ENCODE results near the gene TARP.

Gene TARP

GRCh38 chr7:38296059-38296857, 22.8 kb upstream of the TARP start:
- TF ChIP-seq NFIC (IDR thresholded peaks at IDR 0.05) (no peak), USF1 (IDR thresholded peaks at IDR 0.05) (no peak), CEBPB (IDR thresholded peaks at IDR 0.05) (no peak), TCF12 (IDR thresholded peaks at IDR 0.05; ENCODE audit: low read depth) (no peak), CREB1 (IDR thresholded peaks at IDR 0.05; ENCODE audit: low read depth) (no peak), RAD21 (IDR thresholded peaks at IDR 0.05; ENCODE audit: low read depth) (no peak), EGR1 (IDR thresholded peaks at IDR 0.05) (no peak), ZBTB7A (IDR thresholded peaks at IDR 0.05; ENCODE audit: low read depth) (no peak), EP300 (IDR thresholded peaks at IDR 0.05; ENCODE audit: borderline replicate concordance) (no peak), TAF1 (IDR thresholded peaks at IDR 0.05; ENCODE audit: low read depth) (no peak), FOXM1 (IDR thresholded peaks at IDR 0.05; ENCODE audit: borderline replicate concordance, low read depth) (no peak), REST (IDR thresholded peaks at IDR 0.05; ENCODE audit: low read depth) (no peak), YY1 (IDR thresholded peaks at IDR 0.05; ENCODE audit: low read depth) (no peak)

- TF ChIP-seq ZBTB7A (IDR thresholded peaks at IDR 0.05; ENCODE audit: low read depth) (no peak), RAD21 (IDR thresholded peaks at IDR 0.05; ENCODE audit: low read depth) (no peak), MAX (IDR thresholded peaks at IDR 0.05) (no peak), CEBPB (IDR thresholded peaks at IDR 0.05) (no peak), YY1 (IDR thresholded peaks at IDR 0.05; ENCODE audit: low read depth) (no peak), EP300 (IDR thresholded peaks at IDR 0.05; ENCODE audit: borderline replicate concordance) (no peak), TAF1 (IDR thresholded peaks at IDR 0.05; ENCODE audit: low read depth) (no peak), TEAD4 (IDR thresholded peaks at IDR 0.05) (no peak), NFIC (IDR thresholded peaks at IDR 0.05) (no peak), EGR1 (IDR thresholded peaks at IDR 0.05) (no peak), FOXM1 (IDR thresholded peaks at IDR 0.05; ENCODE audit: borderline replicate concordance, low read depth) (no peak), TCF12 (IDR thresholded peaks at IDR 0.05; ENCODE audit: low read depth) (no peak), USF1 (IDR thresholded peaks at IDR 0.05) (no peak), CREB1 (IDR thresholded peaks at IDR 0.05; ENCODE audit: low read depth) (no peak), REST (IDR thresholded peaks at IDR 0.05; ENCODE audit: low read depth) (no peak)
Measured at GRCh38 chr7:38294926-38295325, 21.5 kb upstream of the TARP start.

- TF ChIP-seq CREB1 (IDR thresholded peaks at IDR 0.05; ENCODE audit: low read depth) (no peak), MAX (IDR thresholded peaks at IDR 0.05) (no peak), REST (IDR thresholded peaks at IDR 0.05; ENCODE audit: low read depth) (no peak), NFIC (IDR thresholded peaks at IDR 0.05) (no peak), YY1 (IDR thresholded peaks at IDR 0.05; ENCODE audit: low read depth) (no peak), CEBPB (IDR thresholded peaks at IDR 0.05) (no peak), TCF12 (IDR thresholded peaks at IDR 0.05; ENCODE audit: low read depth) (no peak), EP300 (IDR thresholded peaks at IDR 0.05; ENCODE audit: borderline replicate concordance) (no peak), FOXM1 (IDR thresholded peaks at IDR 0.05; ENCODE audit: borderline replicate concordance, low read depth) (no peak)
Measured at GRCh38 chr7:38292442-38292841, 19.0 kb upstream of the TARP start.

- no peak for TF ChIP-seq NFIC (IDR thresholded peaks at IDR 0.05)
- no peak for TF ChIP-seq USF1 (IDR thresholded peaks at IDR 0.05)
- no peak for TF ChIP-seq MAX (IDR thresholded peaks at IDR 0.05)
- no peak for TF ChIP-seq TEAD4 (IDR thresholded peaks at IDR 0.05)
- TF ChIP-seq EGR1 (IDR thresholded peaks at IDR 0.05), result no peak
- no peak for TF ChIP-seq CEBPB (IDR thresholded peaks at IDR 0.05)
- no peak for TF ChIP-seq TAF1 (IDR thresholded peaks at IDR 0.05; ENCODE audit: low read depth)
Measured at GRCh38 chr7:38291650-38292049, 18.2 kb upstream of the TARP start.

All from Ishikawa (cell line).